GM23338 (cell line): ENCODE data around the gene C19orf47. TPM values are rescaled to one million over a fixed set of nuclear protein-coding genes. Genes with fewer than 3 reads are reported as not detected.

Source experiments
- ATAC-seq: fragments of 200-7000 bp; cut with Tn5 transposase; 3 replicates; pipeline ENCODE4 v1.9.1; 2020
- DNase-seq: peaks from one replicate; pipeline ENCODE4 v3.0.0-alpha.2; 2015; ENCODE audit warnings: low spot score
- H2AFZ ChIP-seq: fragments of 200-600 bp; sonication (generic); 2 replicates; pipeline ENCODE4 v1.8.0; 2016; ENCODE audit warnings: antibody characterized with exemption, mild to moderate bottlenecking, moderate library complexity
- H3F3A ChIP-seq: fragments of 200-600 bp; sonication (generic); replicated peaks from 2 replicates; pipeline ENCODE4 v1.8.0; 2017; ENCODE audit warnings: antibody characterized with exemption, mixed run types, low read depth
- H3K27ac ChIP-seq: fragments of 200-600 bp; sonication (generic); 2 replicates; pipeline ENCODE4 v1.6.1; 2016; ENCODE audit warnings: low read depth
- H3K27me3 ChIP-seq: fragments of 200-600 bp; sonication (generic); 2 replicates; pipeline ENCODE4 v1.8.0; 2016; ENCODE audit warnings: mild to moderate bottlenecking, mixed run types, moderate library complexity; ENCODE audit not compliant: insufficient read depth
- H3K36me3 ChIP-seq: fragments of 200-600 bp; sonication (generic); 2 replicates; pipeline ENCODE4 v1.8.0; 2016; ENCODE audit warnings: mild to moderate bottlenecking; ENCODE audit not compliant: insufficient read depth
- H3K4me1 ChIP-seq: fragments of 200-600 bp; sonication (generic); 2 replicates; pipeline ENCODE4 v1.8.0; 2016; ENCODE audit warnings: mild to moderate bottlenecking, moderate library complexity; ENCODE audit not compliant: insufficient read depth
- H3K4me2 ChIP-seq: fragments of 200-600 bp; sonication (generic); 2 replicates; pipeline ENCODE4 v1.7.1; 2017; ENCODE audit warnings: mixed run types
- H3K4me3 ChIP-seq: fragments of 200-600 bp; sonication (generic); 2 replicates; pipeline ENCODE4 v1.6.1; 2016; ENCODE audit warnings: mixed run types
- H3K79me2 ChIP-seq: fragments of 200-600 bp; sonication (generic); replicated peaks from 2 replicates; pipeline ENCODE4 v1.8.0; 2017; ENCODE audit warnings: mild to moderate bottlenecking; ENCODE audit not compliant: insufficient read depth
- H3K9me2 ChIP-seq: fragments of 200-600 bp; sonication (generic); 2 replicates; pipeline ENCODE4 v1.8.0; 2017; ENCODE audit not compliant: insufficient read depth
- H4K20me1 ChIP-seq: fragments of 200-600 bp; sonication (generic); replicated peaks from 2 replicates; pipeline ENCODE4 v1.8.0; 2017; ENCODE audit warnings: mild to moderate bottlenecking; ENCODE audit not compliant: insufficient read depth
- H3K27ac Mint-ChIP-seq: 2 replicates; pipeline ENCODE4 v1.8.0; 2020; ENCODE audit warnings: inconsistent platforms, mild to moderate bottlenecking, moderate library complexity, mixed read lengths
- H3K27me3 Mint-ChIP-seq: 3 replicates; pipeline ENCODE4 v1.8.0; 2022; ENCODE audit warnings: low read depth, mild to moderate bottlenecking, moderate library complexity, mixed read lengths, inconsistent platforms; ENCODE audit not compliant: insufficient read depth, poor library complexity
- H3K36me3 Mint-ChIP-seq: 3 replicates; pipeline ENCODE4 v1.8.0; 2021; ENCODE audit warnings: low read depth, mild to moderate bottlenecking, inconsistent platforms, moderate library complexity, mixed read lengths
- H3K4me1 Mint-ChIP-seq: 3 replicates; pipeline ENCODE4 v1.8.0; 2020; ENCODE audit warnings: mild to moderate bottlenecking, inconsistent platforms, mixed read lengths
- H3K4me3 Mint-ChIP-seq: 3 replicates; pipeline ENCODE4 v1.8.0; 2021; ENCODE audit warnings: moderate library complexity, mild to moderate bottlenecking, inconsistent platforms, mixed read lengths
- H3K9me3 Mint-ChIP-seq: 3 replicates; pipeline ENCODE4 v1.8.0; 2020; ENCODE audit warnings: moderate library complexity, mild to moderate bottlenecking, inconsistent platforms, mixed read lengths
- CREB1 ChIP-seq: fragments of 250-450 bp; sonication (Bioruptor Pico); IDR thresholded peaks from 2 replicates; pipeline ENCODE4 v1.5.0; 2020; ENCODE audit warnings: low read depth, mild to moderate bottlenecking, moderate library complexity
- CTCF ChIP-seq, 2 experiments: fragments of 200-600 bp in 1 of 2; sonication (generic) in 1 of 2; conservative IDR thresholded peaks; 2 replicates each; pipeline versions ENCODE4 v1.5.1 to v1.6.1; 2016 to 2017; ENCODE audit warnings: antibody characterized with exemption in 2 of 2, low read depth in 2 of 2, mild to moderate bottlenecking in 2 of 2, moderate library complexity in 1 of 2
- ETS1 ChIP-seq: IDR thresholded peaks from 2 replicates; pipeline ENCODE4 v1.6.1; 2016; ENCODE audit warnings: antibody characterized with exemption
- EZH2 ChIP-seq: fragments of 200-600 bp; sonication (generic); IDR thresholded peaks from one replicate; pipeline ENCODE4 v1.8.0; 2017; ENCODE audit warnings: antibody characterized with exemption, mild to moderate bottlenecking, low read depth; ENCODE audit not compliant: unreplicated experiment
- JUNB ChIP-seq: IDR thresholded peaks from one replicate; pipeline ENCODE4 v1.6.1; 2016; ENCODE audit warnings: antibody characterized with exemption; ENCODE audit not compliant: unreplicated experiment
- NANOG ChIP-seq: IDR thresholded peaks from 2 replicates; pipeline ENCODE4 v1.6.1; 2016; ENCODE audit warnings: antibody characterized with exemption, borderline replicate concordance
- POLR2AphosphoS5 ChIP-seq: IDR thresholded peaks from 2 replicates; pipeline ENCODE4 v1.6.1; 2016; ENCODE audit warnings: antibody characterized with exemption, low read depth
- STAT1 ChIP-seq: IDR thresholded peaks from one replicate; pipeline ENCODE4 v1.6.1; 2016; ENCODE audit warnings: antibody characterized with exemption; ENCODE audit not compliant: unreplicated experiment
- ZNF114 ChIP-seq: fragments of 250-450 bp; sonication (Bioruptor Pico); IDR thresholded peaks from 2 replicates; pipeline ENCODE4 v1.5.0; 2020; ENCODE audit warnings: mild to moderate bottlenecking, moderate library complexity
- ZNF331 ChIP-seq: fragments of 250-450 bp; sonication (Bioruptor Pico); IDR thresholded peaks from 2 replicates; pipeline ENCODE4 v1.5.0; 2020; ENCODE audit warnings: low read depth, mild to moderate bottlenecking, moderate library complexity
- ZNF462 ChIP-seq: fragments of 250-450 bp; sonication (Bioruptor Pico); IDR thresholded peaks from 2 replicates; pipeline ENCODE4 v1.5.0; 2020; ENCODE audit warnings: mild to moderate bottlenecking, moderate library complexity
- polyA plus RNA-seq: library from polyadenylated mRNA; unstranded; fragments of >200 nt; fragmentation: Nextera tagmentation; extraction: Ambion mirVana; gene quantifications from 2 replicates; pipeline ENCODE4 v1.2.1, GENCODE V29; 2016
- total RNA-seq: library from RNA; depleted of rRNA; stranded (reverse); fragments of >200 nt; shearing (Covaris generic); gene quantifications from 2 replicates; pipeline ENCODE4 v1.2.3, GENCODE V29; 2014

Gene C19orf47
- total and polyA plus RNA-seq, 2 experiments from 2014 or later = 13.1 to 26.6 TPM

GRCh38 chr19:40394816-40395210 lies 46.6 kb upstream of the C19orf47 start:
- Mint-ChIP-seq H3K4me1 (peaks cover 20% of the 10 kb centered on the region), H3K27me3 (peaks cover 29% of the 10 kb centered on the region), H3K36me3 (no peaks in the 10 kb centered on the region), H3K4me3 (no peak overlapping the region), H3K9me3 (no peaks in the 10 kb centered on the region; the same call in 2 of the 3 replicates), H3K27ac (no peak overlapping the region)
- Histone ChIP-seq H3F3A (peaks cover 4% of the 10 kb centered on the region), H3K27ac (no peak overlapping the region), H3K79me2 (no peaks in the 10 kb centered on the region), H4K20me1 (no peaks in the 10 kb centered on the region), H2AFZ (no peak overlapping the region), H3K4me3 (no peak overlapping the region), H3K36me3 (no peaks in the 10 kb centered on the region), H3K4me2 (no peak overlapping the region), H3K4me1 (no peaks in the 10 kb centered on the region; the same call in 1 of the 2 replicates), H3K9me2 (no peaks in the 10 kb centered on the region), H3K27me3 (peaks cover 14% of the 10 kb centered on the region)
- TF ChIP-seq CREB1 (CRISPR knock-in tag) (no peak), ZNF462 (no peak), ZNF114 (CRISPR knock-in tag) (no peak), NANOG (no peak), CTCF (conservative IDR thresholded peaks at IDR 0.05; ENCODE audit: low read depth in 2 of 2) (no peak), JUNB (no peak), POLR2AphosphoS5 (no peak), EZH2 (no peak), ZNF331 (no peak), ETS1 (no peak), STAT1 (no peak)
- DNase-seq = no peak
- ATAC-seq = no peak
